Endothelial cell of umbilical vein (primary cell): Measurements from ENCODE around the gene GRM7.

Experiments
- CTCF ChIP-seq, 2 donors: IDR thresholded peaks; 1 replicate in 1 of 2; 2 replicates in 1 of 2; pipeline ENCODE4 v1.5.1; 2011; ENCODE audit warnings: low read length in 2 of 2, mild to moderate bottlenecking in 2 of 2, moderate library complexity in 2 of 2, control low read depth in 1 of 2, inconsistent platforms in 1 of 2, low read depth in 1 of 2; ENCODE audit not compliant: insufficient read depth in 1 of 2; ENCODE audit errors: extremely low read depth in 1 of 2
- EZH2 ChIP-seq: IDR thresholded peaks from 2 replicates; pipeline ENCODE4 v1.6.1; 2012; ENCODE audit warnings: borderline replicate concordance, low read depth, mild to moderate bottlenecking, moderate library complexity, low read length, inconsistent platforms; ENCODE audit not compliant: severe bottlenecking
- JUN ChIP-seq: IDR thresholded peaks from 2 replicates; pipeline ENCODE4 v1.6.1; 2011; ENCODE audit warnings: borderline replicate concordance, low read depth; ENCODE audit not compliant: insufficient read length, insufficient read depth
- MYC ChIP-seq: IDR thresholded peaks from one replicate; pipeline ENCODE4 v1.6.1; 2011; ENCODE audit warnings: mild to moderate bottlenecking, low read depth, low read length
- POLR2A ChIP-seq: IDR thresholded peaks from 2 replicates; pipeline ENCODE4 v1.6.1; 2012; ENCODE audit warnings: low read depth, mild to moderate bottlenecking, control low read depth, low read length
- POLR2AphosphoS5 ChIP-seq: IDR thresholded peaks from 2 replicates; pipeline ENCODE4 v1.6.1; 2012; ENCODE audit warnings: low read depth, mild to moderate bottlenecking, control low read depth, low read length, moderate library complexity; ENCODE audit not compliant: insufficient read depth

- TF ChIP-seq CTCF (IDR thresholded peaks at IDR 0.05; ENCODE audit: extremely low read depth in 1 of 2, insufficient read depth in 1 of 2, low read depth in 1 of 2, low read length in 2 of 2) (no peak), POLR2A (no peak), JUN (no peak), POLR2AphosphoS5 (no peak), MYC (no peak), EZH2 (no peak)
Measured at GRCh38 chr3:7684182-7684715, 823.3 kb downstream of the GRM7 start.
